ENCODE measurements around the gene PARD3B. TPM values are rescaled to one million over a fixed set of nuclear protein-coding genes. Genes with fewer than 3 reads are reported as not detected.

Gene PARD3B
- total and polyA plus RNA-seq, 8 donors, result 18.5 to 24.6 (median 21.1) TPM

DNA sequence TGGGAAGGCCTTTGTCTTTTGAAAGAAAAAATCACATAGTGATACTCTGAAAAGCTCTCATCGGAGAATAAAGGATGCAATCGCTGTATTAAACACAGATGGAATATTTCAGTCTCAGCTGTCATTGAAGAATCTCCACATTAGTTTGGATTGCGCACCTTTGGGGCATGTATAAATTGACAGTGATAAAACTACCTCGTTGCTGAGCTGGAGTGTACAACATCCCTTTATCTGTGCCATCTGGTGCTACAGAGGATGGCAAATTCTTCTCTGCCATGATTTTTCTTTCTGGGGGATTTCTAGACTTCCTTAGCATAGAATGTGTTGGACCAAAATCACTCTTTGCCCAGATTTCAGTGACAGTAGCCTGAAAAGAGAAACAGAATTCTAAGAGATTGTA lies 185.3 kb downstream of the PARD3B start:
- H3K27me3 ChIP-seq, result no peaks in the 10 kb centered on the region
- intact Hi-C loops (cut with DNase I), result no loop called here
- no peaks in the 10 kb centered on the region for H3K36me3 ChIP-seq
- H3K27ac ChIP-seq, result no peak overlapping the region
- no peak for TF ChIP-seq CTCF (IDR thresholded peaks at IDR 0.05)
- H3K4me3 ChIP-seq, result no peak overlapping the region
- H3K4me1 ChIP-seq, result peaks cover 0 to 5% of the 10 kb centered on the region in 2 donors
- no peaks in the 10 kb centered on the region for H3K9me3 ChIP-seq
- ATAC-seq (no peak), DNase-seq (no peak)

DNA sequence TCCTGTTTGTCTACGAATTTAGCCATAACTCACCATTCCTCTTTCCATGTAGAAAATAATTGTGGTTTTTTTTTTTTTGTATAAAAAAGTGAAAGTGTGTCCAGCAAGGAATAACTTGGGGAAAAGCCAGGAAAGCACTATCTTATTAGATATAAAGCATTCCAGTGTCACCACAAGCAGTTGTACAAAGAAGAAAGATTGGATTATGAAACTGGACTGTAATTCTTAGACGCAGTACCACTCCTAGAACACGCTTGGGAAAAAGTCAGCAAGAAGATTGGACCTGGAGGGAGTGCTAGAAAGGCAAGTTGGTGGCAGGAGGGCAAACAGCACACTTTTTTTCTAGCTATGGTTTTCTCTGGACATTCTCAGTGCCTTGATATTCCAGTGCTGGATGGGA lies 186.7 kb downstream of the PARD3B start:
- H3K27ac ChIP-seq, result no peak overlapping the region
- intact Hi-C loops (cut with DNase I), result no loop called here
- H3K4me3 ChIP-seq, result no peak overlapping the region
- ATAC-seq (no peak), DNase-seq (no peak)
- no peaks in the 10 kb centered on the region for H3K36me3 ChIP-seq
- no peaks in the 10 kb centered on the region for H3K27me3 ChIP-seq
- TF ChIP-seq CTCF (IDR thresholded peaks at IDR 0.05), result no peak
- peaks cover 0 to 5% of the 10 kb centered on the region in 2 donors for H3K4me1 ChIP-seq
- peaks cover 0 to 3% of the 10 kb centered on the region in 2 donors for H3K9me3 ChIP-seq

DNA sequence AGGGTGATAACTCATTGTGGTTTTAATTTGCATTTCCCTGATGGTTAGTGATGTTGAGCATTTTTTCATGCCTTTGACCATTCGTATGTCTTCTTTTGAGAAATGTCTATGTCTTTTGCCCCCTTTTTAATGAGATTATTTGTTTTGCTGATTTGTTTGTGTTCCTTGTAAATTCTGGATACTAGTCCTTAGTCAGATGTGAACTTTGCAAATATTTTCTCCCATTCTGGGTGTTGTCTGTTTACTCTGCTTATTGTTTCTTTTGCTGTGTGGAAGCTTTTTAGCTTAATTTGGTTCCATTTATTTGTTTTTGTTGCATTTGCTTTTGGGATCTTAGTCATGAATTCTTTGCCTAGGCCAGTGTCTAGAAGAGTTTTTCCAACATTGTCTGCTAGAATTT lies 192.0 kb downstream of the PARD3B start:
- Histone ChIP-seq H3K4me1 (no peaks in the 10 kb centered on the region), H3K36me3 (no peaks in the 10 kb centered on the region), H3K27ac (no peak overlapping the region), H3K27me3 (no peaks in the 10 kb centered on the region), H3K4me3 (no peak overlapping the region), H3K9me3 (peaks cover 0 to 25% of the 10 kb centered on the region in 2 donors)
- no peak for ATAC-seq
- intact Hi-C loops (cut with DNase I), result no loop called here
- TF ChIP-seq CTCF (IDR thresholded peaks at IDR 0.05), result no peak
- DNase-seq, result no peak

DNA sequence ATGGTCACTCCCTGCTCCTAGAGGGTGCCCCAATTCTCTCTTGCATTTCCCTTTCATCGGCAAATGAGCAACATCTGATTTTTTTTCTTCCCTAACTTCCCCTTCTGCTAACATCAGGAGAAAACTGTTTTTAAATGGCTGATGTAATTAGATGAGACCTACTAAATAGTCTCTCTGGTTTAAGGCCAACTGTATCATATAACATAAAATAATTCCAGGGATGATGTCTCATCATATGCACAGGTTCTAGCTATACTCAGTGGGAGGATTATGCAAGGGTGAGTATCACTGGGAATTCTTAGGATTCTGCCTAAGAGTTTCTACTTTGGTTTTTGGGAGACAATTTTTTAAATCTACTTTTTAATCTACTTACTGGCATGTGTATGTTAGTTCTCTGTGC lies 193.4 kb downstream of the PARD3B start:
- Histone ChIP-seq H3K36me3 (no peaks in the 10 kb centered on the region), H3K27ac (no peak overlapping the region), H3K4me1 (no peaks in the 10 kb centered on the region), H3K27me3 (no peaks in the 10 kb centered on the region), H3K9me3 (peaks cover 0 to 25% of the 10 kb centered on the region in 2 donors), H3K4me3 (no peak overlapping the region)
- intact Hi-C loops (cut with DNase I), result no loop called here
- no peak for TF ChIP-seq CTCF (IDR thresholded peaks at IDR 0.05)
- no peak for DNase-seq
- ATAC-seq, result no peak

DNA sequence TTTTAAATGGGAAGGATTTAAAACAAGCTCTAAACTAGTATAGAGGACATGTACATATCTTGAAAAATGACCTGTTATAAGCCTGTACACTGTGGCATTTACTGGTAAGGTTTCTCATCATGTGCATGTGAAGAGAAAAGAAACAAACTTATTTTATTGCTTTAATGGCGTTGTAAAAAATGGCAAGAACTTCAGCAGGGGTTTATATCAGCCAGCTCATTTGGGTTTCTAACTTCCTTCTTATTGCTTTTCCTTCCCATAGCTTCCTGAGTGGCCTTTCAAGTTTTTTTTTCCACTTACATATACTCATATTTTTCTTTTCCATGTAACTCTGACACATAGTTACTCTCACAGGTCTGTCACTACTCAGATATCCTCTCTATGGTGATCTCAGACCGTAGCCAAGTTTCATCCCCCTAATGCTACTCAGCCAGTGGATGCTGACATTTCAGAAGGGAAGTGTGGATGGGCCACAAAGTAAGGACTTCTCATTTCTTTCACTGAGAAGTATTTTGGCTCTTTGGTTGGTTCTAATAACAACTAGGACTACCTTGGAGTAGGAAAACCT lies 198.2 kb downstream of the PARD3B start:
- no peak overlapping the region for H3K27ac ChIP-seq

More for the DNA sequence above, 198.2 kb downstream of the PARD3B start:
- DNase-seq (no peak), ATAC-seq (no peak)
- intact Hi-C loops (cut with DNase I), result no loop called here
- Histone ChIP-seq H3K9me3 (peaks cover 0 to 12% of the 10 kb centered on the region in 2 donors), H3K27me3 (no peaks in the 10 kb centered on the region), H3K4me3 (no peak overlapping the region), H3K4me1 (no peaks in the 10 kb centered on the region), H3K36me3 (no peaks in the 10 kb centered on the region)
- no peak for TF ChIP-seq CTCF (IDR thresholded peaks at IDR 0.05)
